GM23338 (cell line): ENCODE measurements around the gene PTOV1. TPM values are rescaled to one million over a fixed set of nuclear protein-coding genes. Genes with fewer than 3 reads are reported as not detected.

Source experiments
- ATAC-seq: fragments of 200-7000 bp; cut with Tn5 transposase; 3 replicates; pipeline ENCODE4 v1.9.1; 2020
- DNase-seq: peaks from one replicate; pipeline ENCODE4 v3.0.0-alpha.2; 2015; ENCODE audit warnings: low spot score
- H2AFZ ChIP-seq: fragments of 200-600 bp; sonication (generic); 2 replicates; pipeline ENCODE4 v1.8.0; 2016; ENCODE audit warnings: antibody characterized with exemption, mild to moderate bottlenecking, moderate library complexity
- H3F3A ChIP-seq: fragments of 200-600 bp; sonication (generic); replicated peaks from 2 replicates; pipeline ENCODE4 v1.8.0; 2017; ENCODE audit warnings: antibody characterized with exemption, mixed run types, low read depth
- H3K27ac ChIP-seq: fragments of 200-600 bp; sonication (generic); 2 replicates; pipeline ENCODE4 v1.6.1; 2016; ENCODE audit warnings: low read depth
- H3K27me3 ChIP-seq: fragments of 200-600 bp; sonication (generic); 2 replicates; pipeline ENCODE4 v1.8.0; 2016; ENCODE audit warnings: mild to moderate bottlenecking, mixed run types, moderate library complexity; ENCODE audit not compliant: insufficient read depth
- H3K36me3 ChIP-seq: fragments of 200-600 bp; sonication (generic); 2 replicates; pipeline ENCODE4 v1.8.0; 2016; ENCODE audit warnings: mild to moderate bottlenecking; ENCODE audit not compliant: insufficient read depth
- H3K4me1 ChIP-seq: fragments of 200-600 bp; sonication (generic); 2 replicates; pipeline ENCODE4 v1.8.0; 2016; ENCODE audit warnings: mild to moderate bottlenecking, moderate library complexity; ENCODE audit not compliant: insufficient read depth
- H3K4me2 ChIP-seq: fragments of 200-600 bp; sonication (generic); 2 replicates; pipeline ENCODE4 v1.7.1; 2017; ENCODE audit warnings: mixed run types
- H3K4me3 ChIP-seq: fragments of 200-600 bp; sonication (generic); 2 replicates; pipeline ENCODE4 v1.6.1; 2016; ENCODE audit warnings: mixed run types
- H3K79me2 ChIP-seq: fragments of 200-600 bp; sonication (generic); replicated peaks from 2 replicates; pipeline ENCODE4 v1.8.0; 2017; ENCODE audit warnings: mild to moderate bottlenecking; ENCODE audit not compliant: insufficient read depth
- H3K9me2 ChIP-seq: fragments of 200-600 bp; sonication (generic); 2 replicates; pipeline ENCODE4 v1.8.0; 2017; ENCODE audit not compliant: insufficient read depth
- H4K20me1 ChIP-seq: fragments of 200-600 bp; sonication (generic); replicated peaks from 2 replicates; pipeline ENCODE4 v1.8.0; 2017; ENCODE audit warnings: mild to moderate bottlenecking; ENCODE audit not compliant: insufficient read depth
- H3K27ac Mint-ChIP-seq: 2 replicates; pipeline ENCODE4 v1.8.0; 2020; ENCODE audit warnings: inconsistent platforms, mild to moderate bottlenecking, moderate library complexity, mixed read lengths
- H3K27me3 Mint-ChIP-seq: 3 replicates; pipeline ENCODE4 v1.8.0; 2022; ENCODE audit warnings: low read depth, mild to moderate bottlenecking, moderate library complexity, mixed read lengths, inconsistent platforms; ENCODE audit not compliant: insufficient read depth, poor library complexity
- H3K36me3 Mint-ChIP-seq: 3 replicates; pipeline ENCODE4 v1.8.0; 2021; ENCODE audit warnings: low read depth, mild to moderate bottlenecking, inconsistent platforms, moderate library complexity, mixed read lengths
- H3K4me1 Mint-ChIP-seq: 3 replicates; pipeline ENCODE4 v1.8.0; 2020; ENCODE audit warnings: mild to moderate bottlenecking, inconsistent platforms, mixed read lengths
- H3K4me3 Mint-ChIP-seq: 3 replicates; pipeline ENCODE4 v1.8.0; 2021; ENCODE audit warnings: moderate library complexity, mild to moderate bottlenecking, inconsistent platforms, mixed read lengths
- H3K9me3 Mint-ChIP-seq: 3 replicates; pipeline ENCODE4 v1.8.0; 2020; ENCODE audit warnings: moderate library complexity, mild to moderate bottlenecking, inconsistent platforms, mixed read lengths
- CREB1 ChIP-seq: fragments of 250-450 bp; sonication (Bioruptor Pico); IDR thresholded peaks from 2 replicates; pipeline ENCODE4 v1.5.0; 2020; ENCODE audit warnings: low read depth, mild to moderate bottlenecking, moderate library complexity
- CTCF ChIP-seq, 2 experiments: fragments of 200-600 bp in 1 of 2; sonication (generic) in 1 of 2; conservative IDR thresholded peaks; 2 replicates each; pipeline versions ENCODE4 v1.5.1 to v1.6.1; 2016 to 2017; ENCODE audit warnings: antibody characterized with exemption in 2 of 2, low read depth in 2 of 2, mild to moderate bottlenecking in 2 of 2, moderate library complexity in 1 of 2
- EZH2 ChIP-seq: fragments of 200-600 bp; sonication (generic); IDR thresholded peaks from one replicate; pipeline ENCODE4 v1.8.0; 2017; ENCODE audit warnings: antibody characterized with exemption, mild to moderate bottlenecking, low read depth; ENCODE audit not compliant: unreplicated experiment
- EZH2phosphoT487 ChIP-seq: fragments of 200-600 bp; sonication (generic); IDR thresholded peaks from one replicate; pipeline ENCODE4 v1.8.1; 2018; ENCODE audit warnings: antibody characterized with exemption; ENCODE audit not compliant: unreplicated experiment
- JUNB ChIP-seq: IDR thresholded peaks from one replicate; pipeline ENCODE4 v1.6.1; 2016; ENCODE audit warnings: antibody characterized with exemption; ENCODE audit not compliant: unreplicated experiment
- NANOG ChIP-seq: IDR thresholded peaks from 2 replicates; pipeline ENCODE4 v1.6.1; 2016; ENCODE audit warnings: antibody characterized with exemption, borderline replicate concordance
- POLR2AphosphoS5 ChIP-seq: IDR thresholded peaks from 2 replicates; pipeline ENCODE4 v1.6.1; 2016; ENCODE audit warnings: antibody characterized with exemption, low read depth
- REST ChIP-seq: IDR thresholded peaks from one replicate; pipeline ENCODE4 v1.6.1; 2018; ENCODE audit warnings: antibody characterized with exemption; ENCODE audit not compliant: unreplicated experiment
- STAT1 ChIP-seq: IDR thresholded peaks from one replicate; pipeline ENCODE4 v1.6.1; 2016; ENCODE audit warnings: antibody characterized with exemption; ENCODE audit not compliant: unreplicated experiment
- ZNF114 ChIP-seq: fragments of 250-450 bp; sonication (Bioruptor Pico); IDR thresholded peaks from 2 replicates; pipeline ENCODE4 v1.5.0; 2020; ENCODE audit warnings: mild to moderate bottlenecking, moderate library complexity
- ZNF331 ChIP-seq: fragments of 250-450 bp; sonication (Bioruptor Pico); IDR thresholded peaks from 2 replicates; pipeline ENCODE4 v1.5.0; 2020; ENCODE audit warnings: low read depth, mild to moderate bottlenecking, moderate library complexity
- ZNF462 ChIP-seq: fragments of 250-450 bp; sonication (Bioruptor Pico); IDR thresholded peaks from 2 replicates; pipeline ENCODE4 v1.5.0; 2020; ENCODE audit warnings: mild to moderate bottlenecking, moderate library complexity
- polyA plus RNA-seq: library from polyadenylated mRNA; unstranded; fragments of >200 nt; fragmentation: Nextera tagmentation; extraction: Ambion mirVana; gene quantifications from 2 replicates; pipeline ENCODE4 v1.2.1, GENCODE V29; 2016
- total RNA-seq: library from RNA; depleted of rRNA; stranded (reverse); fragments of >200 nt; shearing (Covaris generic); gene quantifications from 2 replicates; pipeline ENCODE4 v1.2.3, GENCODE V29; 2014
- TF ChIP-seq, protein P1 (sequence below): IDR thresholded peaks from 2 replicates; pipeline ENCODE4 v1.6.1; 2016; ENCODE audit warnings: antibody characterized with exemption

Gene PTOV1
- total and polyA plus RNA-seq, 2 experiments from 2014 or later = 188 to 209 TPM

GRCh38 chr19:49889687-49890348 lies 38.9 kb downstream of the PTOV1 start:
- Mint-ChIP-seq H3K4me1 (peaks cover 9% of the 10 kb centered on the region), H3K27ac (peak overlapping the region; percentile 96), H3K36me3 (peaks cover 30% of the 10 kb centered on the region), H3K27me3 (peaks cover 26% of the 10 kb centered on the region), H3K4me3 (peak overlapping the region; percentile 73), H3K9me3 (peaks cover 5% of the 10 kb centered on the region)
- Histone ChIP-seq H3F3A (peaks cover 30% of the 10 kb centered on the region; the same call in 1 of the 2 replicates), H3K36me3 (peaks cover 2% of the 10 kb centered on the region; the same call in 1 of the 2 replicates), H3K4me3 (peak overlapping the region; percentile 53), H3K4me1 (peaks cover 9% of the 10 kb centered on the region; the same call in 1 of the 2 replicates), H3K4me2 (peak overlapping the region; percentile 84), H3K27ac (no peak overlapping the region), H3K27me3 (0 out of 2 replicates have a peak, but pooled peaks cover 3% of the 10 kb centered on the region), H2AFZ (peak overlapping the region; percentile 96; the same call in 1 of the 2 replicates), H3K9me2 (no peaks in the 10 kb centered on the region), H4K20me1 (no peaks in the 10 kb centered on the region; the same call in 1 of the 2 replicates), H3K79me2 (no peaks in the 10 kb centered on the region)
- ATAC-seq (peak; percentile 79), DNase-seq (peak; percentile 94)
- TF ChIP-seq CTCF (conservative IDR thresholded peaks at IDR 0.05; ENCODE audit: low read depth in 2 of 2) = peak; percentile 61 to 85
- no peak for TF ChIP-seq JUNB
- no peak for TF ChIP-seq NANOG
- TF ChIP-seq CREB1 (CRISPR knock-in tag) = peak; percentile 72
- TF ChIP-seq REST = no peak
- no peak for TF ChIP-seq ZNF331 (CRISPR knock-in tag)
- TF ChIP-seq ZNF114 (CRISPR knock-in tag) = no peak
- peak; percentile 39; the same call in 1 of the 2 replicates for TF ChIP-seq POLR2AphosphoS5
- no peak for TF ChIP-seq ZNF462
- no peak for TF ChIP-seq EZH2phosphoT487
- TF ChIP-seq STAT1 = no peak
- TF ChIP-seq, protein P1, sequence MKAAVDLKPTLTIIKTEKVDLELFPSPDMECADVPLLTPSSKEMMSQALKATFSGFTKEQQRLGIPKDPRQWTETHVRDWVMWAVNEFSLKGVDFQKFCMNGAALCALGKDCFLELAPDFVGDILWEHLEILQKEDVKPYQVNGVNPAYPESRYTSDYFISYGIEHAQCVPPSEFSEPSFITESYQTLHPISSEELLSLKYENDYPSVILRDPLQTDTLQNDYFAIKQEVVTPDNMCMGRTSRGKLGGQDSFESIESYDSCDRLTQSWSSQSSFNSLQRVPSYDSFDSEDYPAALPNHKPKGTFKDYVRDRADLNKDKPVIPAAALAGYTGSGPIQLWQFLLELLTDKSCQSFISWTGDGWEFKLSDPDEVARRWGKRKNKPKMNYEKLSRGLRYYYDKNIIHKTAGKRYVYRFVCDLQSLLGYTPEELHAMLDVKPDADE = no peak
- no peak for TF ChIP-seq EZH2
